Superior temporal gyrus (tissue), 1 donor: ENCODE measurements around the gene ZNF500.
A peak's percentile ranks its signal among the peaks of the same experiment; 100 is the strongest.
"Not testable (repeated sequence)": the region's sequence is repeated elsewhere in the genome, so short reads cannot be mapped to it uniquely, and the experiment has no call there.

Experiments
- DNase-seq: peaks from one replicate; pipeline ENCODE4 v3.0.0-alpha.2; 2016; ENCODE audit errors: extremely low spot score

ZNF500 gene

GRCh38 chr16:4745274-4745569 is 21.7 kb downstream of the ZNF500 start:
- no peak for DNase-seq

- no peak for DNase-seq
Observed at GRCh38 chr16:4744555-4745273, 22.2 kb downstream of the ZNF500 start.

GRCh38 chr16:4743226-4743878 is 23.6 kb downstream of the ZNF500 start:
- no peak for DNase-seq

- not testable (repeated sequence) for DNase-seq
Observed at GRCh38 chr16:4738370-4738769, 28.6 kb downstream of the ZNF500 start.

- no peak for DNase-seq
Observed at GRCh38 chr16:4737545-4737944, 29.4 kb downstream of the ZNF500 start.

- DNase-seq, result no peak
Observed at GRCh38 chr16:4736546-4736945, 30.4 kb downstream of the ZNF500 start.

- peak; percentile 74 for DNase-seq
Observed at GRCh38 chr16:4734730-4735535, 32.0 kb downstream of the ZNF500 start.

- peak; percentile 96 for DNase-seq
Observed at GRCh38 chr16:4734063-4734729, 32.8 kb downstream of the ZNF500 start, which contains the start of the genes ANKS3 and DNAAF8. ANKS3 (minus strand) TSS chr16:4734271; CDS start chr16:4730149, 4,122 bp downstream. DNAAF8 (plus strand) TSS chr16:4734537; CDS start chr16:4736515, 1,978 bp downstream.

GRCh38 chr16:4733747-4734062 is 33.3 kb downstream of the ZNF500 start:
- no peak for DNase-seq

GRCh38 chr16:4733211-4733742 is 33.7 kb downstream of the ZNF500 start:
- no peak for DNase-seq

GRCh38 chr16:4729876-4730275 is 37.1 kb downstream of the ZNF500 start:
- no peak for DNase-seq

- no peak for DNase-seq
Observed at GRCh38 chr16:4728676-4729075, 38.3 kb downstream of the ZNF500 start.

- no peak for DNase-seq
Observed at GRCh38 chr16:4726616-4727015, 40.3 kb downstream of the ZNF500 start.

GRCh38 chr16:4724661-4725270 is 42.2 kb downstream of the ZNF500 start:
- DNase-seq, result no peak

- no peak for DNase-seq
Observed at GRCh38 chr16:4723071-4723767, 43.7 kb downstream of the ZNF500 start.

GRCh38 chr16:4718466-4718865 is 48.5 kb downstream of the ZNF500 start:
- no peak for DNase-seq

GRCh38 chr16:4714996-4715395 is 52.0 kb downstream of the ZNF500 start:
- no peak for DNase-seq

GRCh38 chr16:4713663-4714501 is 53.1 kb downstream of the ZNF500 start:
- DNase-seq, result no peak

GRCh38 chr16:4709481-4709880 is 57.5 kb downstream of the ZNF500 start:
- no peak for DNase-seq

GRCh38 chr16:4706871-4707270 is 60.1 kb downstream of the ZNF500 start:
- DNase-seq, result peak; percentile 25
